GM12872 (cell line): Measurements from ENCODE around the gene JMJD8.

Source experiments
- CTCF ChIP-seq: IDR thresholded peaks from 3 replicates; pipeline ENCODE4 v1.5.1; 2011; ENCODE audit warnings: low read depth, mild to moderate bottlenecking, low read length, moderate library complexity; ENCODE audit not compliant: insufficient read depth

The JMJD8 gene

DNA sequence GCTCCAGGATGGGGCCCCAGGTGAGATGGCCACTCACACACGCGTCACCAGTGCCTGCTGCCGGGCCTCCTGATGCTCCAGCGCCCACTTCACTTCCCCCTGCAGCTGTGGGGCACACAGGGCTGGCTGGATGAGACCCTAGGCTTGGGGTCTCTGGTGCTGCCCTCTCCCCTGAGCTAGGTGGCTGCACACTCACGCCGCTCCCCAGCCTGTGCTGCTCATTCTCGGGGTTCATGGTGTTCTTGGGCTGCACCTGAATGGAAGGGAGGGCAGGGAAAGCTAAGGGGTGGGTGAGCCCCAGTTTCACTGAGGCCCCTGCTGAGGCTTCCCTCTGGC, 40.9 kb upstream of the JMJD8 start:
- TF ChIP-seq CTCF: no peak

DNA sequence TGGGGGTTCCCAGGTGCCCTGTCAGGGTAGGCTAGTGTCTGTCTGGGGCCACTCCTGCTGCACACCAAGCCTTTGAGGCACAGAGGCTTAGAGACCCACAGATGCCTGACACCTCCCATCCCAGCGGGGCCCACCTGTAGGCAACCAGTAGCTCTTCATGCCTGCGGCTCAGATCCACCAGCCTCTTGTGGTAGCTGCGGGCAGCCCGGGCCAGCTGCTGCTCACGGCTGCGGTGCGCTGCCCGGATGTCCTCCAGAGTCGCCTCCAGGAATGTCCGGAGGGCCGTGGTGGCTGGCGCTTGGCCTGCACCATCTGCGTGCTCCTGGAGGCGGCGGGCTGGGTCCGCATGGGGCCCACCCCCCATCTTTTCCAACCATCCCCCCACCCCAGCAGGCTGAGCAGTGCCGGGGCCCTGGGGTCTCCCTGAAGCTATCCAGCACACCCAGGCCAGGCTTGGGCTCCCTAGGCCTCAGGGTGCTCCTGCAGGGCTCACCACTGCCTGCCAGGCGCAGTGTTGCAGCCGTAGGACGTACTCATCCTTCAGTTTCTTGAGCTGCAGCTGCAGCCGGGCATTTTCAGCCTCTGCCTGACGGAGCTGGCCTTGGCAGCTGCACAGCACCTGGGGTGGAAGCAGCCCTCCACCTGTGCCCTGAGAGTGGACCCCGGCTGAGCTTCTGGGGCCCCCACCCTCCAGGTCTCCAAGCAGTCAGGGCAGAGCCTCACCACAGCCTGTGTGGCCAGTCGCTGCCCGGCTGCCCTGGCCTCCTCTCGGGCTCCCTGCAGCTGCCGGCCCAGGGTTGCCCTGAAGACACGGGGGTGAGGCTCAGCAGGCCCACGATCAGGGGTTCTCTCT, 40.3 kb upstream of the JMJD8 start:
- no peak for TF ChIP-seq CTCF

GRCh38 chr16:723695-724094, 39.6 kb upstream of the JMJD8 start:
- TF ChIP-seq CTCF: no peak

DNA sequence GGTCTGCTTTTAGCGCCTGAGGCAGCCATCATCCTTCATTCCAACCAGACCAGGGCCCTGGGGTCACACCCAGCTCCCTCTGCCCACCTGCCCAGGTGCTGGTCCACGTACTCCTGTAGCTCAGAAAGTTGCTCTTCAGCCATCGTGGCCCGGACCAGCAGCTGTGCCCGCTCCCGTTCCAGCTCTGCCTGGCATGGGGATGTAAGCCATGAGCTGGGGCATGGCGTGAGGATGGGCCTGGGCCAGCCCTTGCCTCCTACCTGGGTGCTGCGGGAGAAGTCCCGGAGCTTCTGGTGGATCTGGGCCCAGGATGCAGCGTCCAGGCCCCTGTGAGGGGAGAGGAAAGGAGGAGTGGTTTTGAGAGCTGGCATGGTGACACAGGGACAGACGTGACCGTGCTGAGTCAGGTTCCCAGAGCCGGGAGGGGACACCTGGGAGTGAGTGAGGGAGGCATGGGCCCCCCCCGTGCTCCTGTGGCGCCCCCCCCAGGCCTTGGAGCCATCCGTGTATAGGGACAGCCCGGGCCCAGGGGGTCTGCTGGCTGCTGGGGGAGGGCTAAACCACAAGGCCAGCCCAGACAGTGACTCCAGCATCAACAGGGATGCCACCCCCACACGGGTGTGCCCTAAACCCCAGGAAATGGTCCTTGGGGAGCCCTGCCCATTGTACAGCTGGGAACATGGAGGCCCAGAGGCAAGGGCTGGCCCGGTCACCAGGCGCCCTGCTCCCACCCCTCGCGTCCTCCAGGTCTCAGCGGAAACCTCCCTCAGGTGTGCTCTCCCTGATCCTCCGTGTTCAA, 38.9 kb upstream of the JMJD8 start:
- no peak for TF ChIP-seq CTCF

GRCh38 chr16:721765-722540, 37.8 kb upstream of the JMJD8 start:
- TF ChIP-seq CTCF: no peak

DNA sequence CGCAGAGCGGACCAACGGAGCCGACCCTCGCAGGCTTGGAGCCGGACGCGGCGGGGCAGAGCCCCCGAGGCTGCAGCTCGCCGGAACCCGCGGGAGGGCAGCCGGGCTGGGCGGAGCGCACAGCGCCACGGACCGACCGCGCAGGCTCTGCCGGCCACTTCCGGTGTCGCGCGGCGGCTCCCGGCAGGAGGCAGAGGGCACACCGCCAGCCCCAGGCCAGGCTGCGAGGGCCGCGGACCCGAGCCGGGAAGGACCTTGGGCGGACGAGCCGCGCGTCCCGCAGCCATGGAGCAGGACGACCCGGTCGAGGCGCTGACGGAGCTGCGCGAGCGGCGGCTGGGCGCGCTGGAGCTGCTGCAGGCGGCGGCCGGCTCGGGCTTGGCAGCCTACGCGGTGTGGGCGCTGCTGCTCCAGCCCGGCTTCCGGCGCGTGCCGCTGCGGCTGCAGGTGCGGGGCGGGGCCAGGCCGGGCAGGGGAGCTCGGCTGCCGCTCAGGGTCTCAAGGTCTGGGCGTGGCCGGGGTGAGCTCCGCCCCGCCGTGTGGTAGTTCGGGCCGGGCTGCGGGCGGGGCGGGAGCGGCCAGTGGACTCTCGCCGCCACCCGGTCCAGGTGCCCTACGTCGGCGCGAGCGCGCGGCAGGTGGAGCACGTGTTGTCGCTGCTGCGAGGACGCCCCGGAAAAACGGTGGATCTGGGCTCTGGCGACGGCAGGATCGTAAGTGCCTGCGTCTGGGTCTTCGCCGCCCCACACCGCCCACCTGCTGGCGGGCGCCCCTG, 37.0 kb upstream of the JMJD8 start, which contains the start of gene ANTKMT:
ANTKMT (plus strand) TSS at position 157 of the 775 bp plus-strand sequence; CDS start at position 286, 129 bp downstream.
- TF ChIP-seq CTCF: peak; percentile 11; the same call in 1 of the 3 replicates
